Duodenal mucosa (tissue), 2 donors: ENCODE measurements around the gene ALDH1L1.

Source experiments
- H3K27ac ChIP-seq: one replicate; pipeline ENCODE4 v1.7.0; 2013; ENCODE audit warnings: low read depth, low read length
- H3K27me3 ChIP-seq, 2 donors: one replicate each; pipeline ENCODE4 v1.7.0; 2013; ENCODE audit warnings: low read length in 2 of 2, control low read depth in 1 of 2; ENCODE audit not compliant: insufficient read depth in 2 of 2, control insufficient read depth in 1 of 2
- H3K36me3 ChIP-seq, 2 donors: one replicate each; pipeline ENCODE4 v1.7.0; 2013; ENCODE audit warnings: low read length in 2 of 2, control low read depth in 1 of 2; ENCODE audit not compliant: insufficient read depth in 2 of 2, control insufficient read depth in 1 of 2
- H3K4me1 ChIP-seq, 2 donors: one replicate each; pipeline ENCODE4 v1.7.0; 2013; ENCODE audit warnings: low read length in 2 of 2, control low read depth in 1 of 2; ENCODE audit not compliant: insufficient read depth in 2 of 2, control insufficient read depth in 1 of 2
- H3K4me3 ChIP-seq, 2 donors: one replicate each; pipeline ENCODE4 v1.7.0; 2013; ENCODE audit warnings: low read length in 2 of 2, low read depth in 1 of 2
- H3K9ac ChIP-seq, 2 donors: one replicate each; pipeline ENCODE4 v1.7.0; 2013; ENCODE audit warnings: low read length in 2 of 2, low read depth in 1 of 2
- H3K9me3 ChIP-seq, 2 donors: one replicate each; pipeline ENCODE4 v1.7.0; 2013; ENCODE audit warnings: low read length in 2 of 2, control low read depth in 1 of 2; ENCODE audit not compliant: control insufficient read depth in 1 of 2

ALDH1L1 gene

GRCh38 chr3:126112531-126113237 is 67.7 kb downstream of the ALDH1L1 start:
- H3K9me3 ChIP-seq: no peaks in the 10 kb centered on the region
- H3K27me3 ChIP-seq: no peaks in the 10 kb centered on the region
- no peak overlapping the region for H3K4me3 ChIP-seq
- no peaks in the 10 kb centered on the region for H3K36me3 ChIP-seq
- no peak overlapping the region for H3K27ac ChIP-seq
- no peak overlapping the region for H3K9ac ChIP-seq
- H3K4me1 ChIP-seq: no peaks in the 10 kb centered on the region

- Histone ChIP-seq H3K4me1 (no peaks in the 10 kb centered on the region), H3K9ac (no peak overlapping the region), H3K4me3 (no peak overlapping the region), H3K27me3 (no peaks in the 10 kb centered on the region), H3K27ac (no peak overlapping the region), H3K9me3 (no peaks in the 10 kb centered on the region), H3K36me3 (no peaks in the 10 kb centered on the region)
Observed at GRCh38 chr3:126111566-126112475, 68.6 kb downstream of the ALDH1L1 start.

- Histone ChIP-seq H3K27ac (no peak overlapping the region), H3K4me1 (no peaks in the 10 kb centered on the region), H3K9me3 (no peaks in the 10 kb centered on the region), H3K36me3 (no peaks in the 10 kb centered on the region), H3K27me3 (no peaks in the 10 kb centered on the region), H3K4me3 (no peak overlapping the region), H3K9ac (no peak overlapping the region)
Observed at GRCh38 chr3:126111126-126111551, 69.2 kb downstream of the ALDH1L1 start.

- Histone ChIP-seq H3K27ac (no peak overlapping the region), H3K9me3 (no peaks in the 10 kb centered on the region), H3K36me3 (no peaks in the 10 kb centered on the region), H3K4me1 (no peaks in the 10 kb centered on the region), H3K9ac (no peak overlapping the region), H3K27me3 (no peaks in the 10 kb centered on the region), H3K4me3 (no peak overlapping the region)
Observed at GRCh38 chr3:126110431-126111125, 69.8 kb downstream of the ALDH1L1 start.

GRCh38 chr3:126109880-126110235 is 70.5 kb downstream of the ALDH1L1 start:
- Histone ChIP-seq H3K27me3 (no peaks in the 10 kb centered on the region), H3K9ac (no peak overlapping the region), H3K9me3 (no peaks in the 10 kb centered on the region), H3K27ac (no peak overlapping the region), H3K4me3 (no peak overlapping the region), H3K4me1 (no peaks in the 10 kb centered on the region), H3K36me3 (no peaks in the 10 kb centered on the region)

- H3K27ac ChIP-seq: no peak overlapping the region
- no peaks in the 10 kb centered on the region for H3K36me3 ChIP-seq
- H3K27me3 ChIP-seq: no peaks in the 10 kb centered on the region
- H3K9ac ChIP-seq: no peak overlapping the region
- no peaks in the 10 kb centered on the region for H3K9me3 ChIP-seq
- H3K4me1 ChIP-seq: no peaks in the 10 kb centered on the region
- H3K4me3 ChIP-seq: no peak overlapping the region
Observed at GRCh38 chr3:126109146-126109879, 71.1 kb downstream of the ALDH1L1 start.

- Histone ChIP-seq H3K4me1 (no peaks in the 10 kb centered on the region), H3K27ac (no peak overlapping the region), H3K36me3 (no peaks in the 10 kb centered on the region), H3K4me3 (no peak overlapping the region), H3K9ac (no peak overlapping the region), H3K9me3 (no peaks in the 10 kb centered on the region), H3K27me3 (no peaks in the 10 kb centered on the region)
Observed at GRCh38 chr3:126108676-126109050, 71.7 kb downstream of the ALDH1L1 start.

- no peaks in the 10 kb centered on the region for H3K27me3 ChIP-seq
- H3K4me3 ChIP-seq: no peak overlapping the region
- no peaks in the 10 kb centered on the region for H3K4me1 ChIP-seq
- H3K9me3 ChIP-seq: no peaks in the 10 kb centered on the region
- H3K36me3 ChIP-seq: no peaks in the 10 kb centered on the region
- H3K9ac ChIP-seq: no peak overlapping the region
- no peak overlapping the region for H3K27ac ChIP-seq
Observed at GRCh38 chr3:126107957-126108675, 72.3 kb downstream of the ALDH1L1 start.

GRCh38 chr3:126107203-126107939 is 73.0 kb downstream of the ALDH1L1 start:
- H3K27me3 ChIP-seq: no peaks in the 10 kb centered on the region
- H3K4me3 ChIP-seq: no peak overlapping the region
- H3K4me1 ChIP-seq: no peaks in the 10 kb centered on the region
- no peak overlapping the region for H3K27ac ChIP-seq
- H3K36me3 ChIP-seq: no peaks in the 10 kb centered on the region
- H3K9me3 ChIP-seq: no peaks in the 10 kb centered on the region
- no peak overlapping the region for H3K9ac ChIP-seq
